CD4-positive, alpha-beta T cell treated with Interleukin-4 for 4 hours (primary cell): Measurements from ENCODE around the gene PYGO1.
"Not testable (repeated sequence)": the region's sequence is repeated elsewhere in the genome, so short reads cannot be mapped to it uniquely, and the experiment has no call there.

Experiments
- DNase-seq: peaks from one replicate; pipeline ENCODE4 v3.0.0-alpha.2; 2020

Gene PYGO1, protein sequence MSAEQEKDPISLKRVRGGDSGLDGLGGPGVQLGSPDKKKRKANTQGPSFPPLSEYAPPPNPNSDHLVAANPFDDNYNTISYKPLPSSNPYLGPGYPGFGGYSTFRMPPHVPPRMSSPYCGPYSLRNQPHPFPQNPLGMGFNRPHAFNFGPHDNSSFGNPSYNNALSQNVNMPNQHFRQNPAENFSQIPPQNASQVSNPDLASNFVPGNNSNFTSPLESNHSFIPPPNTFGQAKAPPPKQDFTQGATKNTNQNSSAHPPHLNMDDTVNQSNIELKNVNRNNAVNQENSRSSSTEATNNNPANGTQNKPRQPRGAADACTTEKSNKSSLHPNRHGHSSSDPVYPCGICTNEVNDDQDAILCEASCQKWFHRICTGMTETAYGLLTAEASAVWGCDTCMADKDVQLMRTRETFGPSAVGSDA

DNA sequence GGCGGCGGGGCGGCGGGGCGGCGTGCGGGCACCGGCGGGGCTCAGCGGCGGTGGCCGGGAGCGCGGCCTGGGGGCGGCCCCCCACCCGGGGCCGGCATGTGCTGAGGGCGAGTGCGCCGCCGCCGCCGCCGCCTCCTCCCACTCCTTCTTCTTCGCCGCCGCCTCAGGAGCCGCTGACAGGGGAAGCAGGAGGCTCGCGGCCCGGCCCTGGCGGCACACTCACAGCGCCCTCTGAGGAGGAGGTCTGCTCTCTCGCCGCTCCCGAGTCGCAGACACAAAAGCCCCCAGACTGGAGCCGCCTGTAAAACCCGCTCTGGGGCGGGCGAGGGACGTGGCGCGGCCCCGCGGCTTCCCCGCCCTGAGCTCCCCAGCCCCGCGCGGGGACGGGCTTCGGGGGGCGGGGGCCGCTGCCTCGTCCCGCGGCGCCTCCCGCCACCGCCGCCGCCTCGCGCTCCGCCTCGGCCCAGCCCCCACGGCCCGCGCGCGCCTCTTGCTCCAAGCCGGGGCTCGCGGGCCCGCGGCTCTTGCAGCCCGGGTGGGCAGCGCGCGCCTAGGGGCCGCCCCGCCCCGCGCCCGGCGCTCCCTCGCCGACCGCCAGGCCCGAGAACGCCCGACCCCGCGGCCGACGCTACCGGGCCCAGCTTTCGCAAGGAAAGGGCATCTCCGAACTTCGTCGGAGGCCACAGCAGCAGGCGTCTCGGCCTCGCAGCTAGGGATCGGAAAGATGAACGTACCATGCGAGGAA is at the start of gene PYGO1:
TSS of gene PYGO1 (minus strand) at position 276 of the 745 bp plus-strand sequence. CDS start 462 bp downstream, outside the sequence.
- peak; percentile 2 for DNase-seq

DNA sequence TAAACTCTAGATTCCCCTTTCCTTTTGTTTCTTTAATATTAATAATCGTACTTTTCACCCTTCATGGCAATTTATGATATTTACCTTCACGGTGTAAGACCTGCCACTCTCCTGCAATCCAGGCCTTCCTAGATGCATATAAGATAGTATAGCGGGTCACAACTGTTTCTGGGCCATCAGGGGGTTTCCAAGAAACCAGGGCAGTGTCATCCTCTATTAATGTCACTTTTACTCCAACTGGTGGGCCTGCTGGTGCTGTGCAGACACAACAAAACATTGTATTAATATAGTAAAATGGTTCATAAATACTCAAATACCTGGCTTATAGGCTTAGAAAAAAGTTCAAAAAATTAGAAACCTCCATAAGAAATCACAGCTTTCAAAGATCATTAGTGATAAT is 48.9 kb upstream of the PYGO1 start:
- DNase-seq: no peak

DNA sequence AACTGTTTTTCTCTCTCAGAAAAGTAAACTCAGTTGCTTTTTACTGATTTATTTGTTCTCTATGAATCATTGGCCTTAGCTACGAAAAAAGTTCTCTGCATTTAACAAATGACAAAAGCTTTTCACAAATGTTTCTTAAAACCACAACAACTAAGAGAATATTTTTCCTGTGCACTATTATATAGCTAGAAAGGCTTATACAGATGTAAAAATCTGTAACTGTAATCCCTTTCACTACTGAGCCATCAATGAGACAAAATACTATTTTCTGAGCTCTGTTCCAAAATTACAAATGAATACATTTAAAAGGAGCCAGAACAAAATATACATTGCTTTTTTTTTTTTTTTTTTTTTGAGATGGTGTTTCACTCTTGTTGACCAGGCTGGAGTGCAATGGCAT is 45.6 kb upstream of the PYGO1 start:
- DNase-seq: no peak

DNA sequence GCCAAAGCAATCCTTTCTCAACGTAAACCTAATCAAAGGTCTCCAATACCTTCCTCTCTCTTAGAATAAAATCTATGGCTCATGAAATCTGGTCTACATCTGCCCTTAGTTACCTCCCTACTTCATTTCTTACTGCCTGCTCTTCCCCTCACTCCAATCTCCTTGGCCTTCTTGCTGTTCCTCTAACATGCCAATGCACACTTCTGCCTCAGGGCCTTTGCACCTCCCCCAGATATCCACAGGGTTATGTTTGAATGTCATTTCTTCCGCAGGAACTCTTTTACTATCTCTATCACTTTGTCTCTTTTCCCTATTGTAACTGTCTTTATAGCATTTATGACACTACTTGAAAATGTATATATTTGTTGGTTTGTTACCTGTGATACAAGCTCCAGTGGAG is 44.3 kb upstream of the PYGO1 start:
- DNase-seq: no peak

DNA sequence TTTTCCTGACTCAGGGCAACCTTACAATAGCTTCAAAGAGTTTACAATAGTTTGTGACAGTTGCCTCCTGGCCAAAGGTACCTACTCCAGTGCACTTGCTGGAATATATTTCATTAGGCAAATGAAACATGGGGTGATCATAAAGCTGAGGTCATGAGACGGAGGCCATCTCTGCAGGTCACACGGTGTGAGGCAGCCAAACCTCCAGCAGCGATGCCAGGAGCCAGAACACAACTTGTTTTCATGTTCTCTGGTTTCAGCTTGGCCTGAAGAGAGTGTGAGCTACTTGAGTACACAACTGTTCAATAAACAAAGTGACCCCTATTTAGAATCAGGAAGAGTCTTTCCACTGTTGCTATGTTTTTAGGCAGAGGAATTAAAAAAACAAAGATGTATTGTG is 42.7 kb upstream of the PYGO1 start:
- no peak for DNase-seq

DNA sequence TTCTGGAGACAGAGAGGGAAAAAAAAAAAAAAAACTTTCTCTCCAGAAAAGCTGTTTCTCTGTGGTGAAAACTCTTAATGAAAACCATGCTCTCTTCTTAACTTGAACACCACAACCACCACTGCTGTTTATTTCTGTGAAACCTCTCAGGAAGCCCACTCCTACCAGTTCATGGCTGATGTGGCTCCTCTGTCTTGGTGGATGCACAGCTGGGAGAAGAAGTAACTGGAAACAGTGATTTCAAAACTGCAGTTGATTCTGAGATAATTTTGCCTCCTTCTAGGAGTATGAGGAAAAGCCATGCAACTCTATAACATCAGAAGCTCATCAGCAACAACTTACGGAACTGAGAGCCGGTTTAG is 40.2 kb upstream of the PYGO1 start:
- DNase-seq: no peak

DNA sequence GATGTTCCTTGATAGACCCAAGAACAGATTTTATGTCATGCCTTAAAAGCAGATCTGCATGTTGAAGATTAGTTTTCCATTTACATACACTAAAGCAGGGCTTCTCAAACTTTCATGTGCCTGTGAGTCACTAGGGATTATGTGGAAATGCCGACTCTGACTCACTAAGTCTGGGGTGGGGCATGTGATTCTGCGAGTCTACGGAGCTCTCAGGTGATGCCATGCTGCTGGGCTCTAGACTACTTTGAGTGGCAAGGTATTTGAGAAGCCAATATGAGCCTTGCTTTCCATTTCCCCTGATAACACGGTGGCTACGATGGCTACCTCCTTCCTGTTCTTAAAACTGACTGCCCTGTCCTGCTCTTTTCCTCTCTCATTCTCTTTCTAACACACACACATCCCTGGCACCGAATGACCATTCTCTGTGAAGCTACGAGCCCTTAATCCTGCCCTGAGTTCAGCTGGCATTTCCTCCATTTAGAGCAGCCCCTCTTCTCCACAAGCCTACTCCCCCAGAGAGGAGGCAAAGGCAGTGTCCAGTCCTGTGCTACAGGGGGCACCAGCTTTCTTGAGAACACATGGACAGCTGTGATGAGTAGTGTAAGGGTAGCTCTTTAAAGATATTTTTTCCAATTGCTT is 39.7 kb upstream of the PYGO1 start:
- no peak for DNase-seq

DNA sequence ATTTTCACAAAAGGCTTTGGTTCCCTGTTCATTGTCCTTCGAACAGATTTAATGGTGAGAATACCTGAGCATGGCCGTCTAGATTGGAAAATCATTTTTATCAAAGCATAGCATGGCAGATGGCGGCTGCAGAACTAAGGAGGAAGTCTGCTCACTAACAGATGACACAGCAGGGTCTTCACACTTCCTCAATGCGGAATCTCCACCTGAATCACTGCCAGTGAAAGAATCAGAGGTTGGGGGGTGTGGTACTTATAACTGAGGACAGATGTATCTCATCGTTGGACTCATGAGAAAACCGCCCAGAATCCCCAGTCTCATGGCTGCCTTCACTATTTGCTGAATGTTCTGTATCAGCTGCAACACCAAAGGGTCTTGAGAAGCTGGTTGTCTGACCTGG is 31.6 kb upstream of the PYGO1 start:
- no peak for DNase-seq

DNA sequence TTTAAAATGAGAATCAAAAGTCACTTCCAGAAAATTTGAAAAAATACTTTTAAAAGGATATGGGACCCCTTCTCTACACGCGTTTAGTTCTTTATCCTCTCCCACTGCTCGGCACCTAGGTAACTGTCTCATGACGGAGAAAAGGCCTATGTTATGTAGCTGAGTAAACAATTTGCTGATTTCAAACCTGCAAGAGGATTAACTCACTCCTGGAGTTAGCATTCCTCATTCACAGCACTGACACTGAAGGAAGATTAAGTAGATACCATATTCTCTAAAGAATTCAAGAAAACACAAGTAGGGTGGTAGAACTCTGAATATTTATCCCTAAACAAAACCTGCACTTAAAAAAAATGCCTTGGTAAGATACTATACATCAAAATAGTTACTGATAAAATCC is 30.2 kb upstream of the PYGO1 start:
- no peak for DNase-seq

DNA sequence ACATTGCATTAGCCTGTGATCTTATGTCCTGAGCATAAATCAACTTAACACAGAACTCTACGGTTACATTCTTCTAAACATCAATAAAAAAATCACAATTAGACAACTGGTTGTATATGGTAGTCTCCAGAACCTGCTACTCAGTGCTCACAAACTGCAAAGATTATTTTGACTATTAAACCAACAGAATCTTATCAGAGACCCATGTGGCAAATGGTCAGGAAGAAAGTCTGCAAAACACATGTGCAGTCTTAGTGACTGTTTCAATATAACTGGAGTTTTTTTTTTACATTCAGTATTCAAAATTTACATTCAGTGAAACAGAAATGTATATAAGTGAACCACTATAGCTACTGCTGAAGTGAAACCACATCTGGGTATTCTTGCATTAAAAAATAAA is 27.3 kb upstream of the PYGO1 start:
- no peak for DNase-seq

DNA sequence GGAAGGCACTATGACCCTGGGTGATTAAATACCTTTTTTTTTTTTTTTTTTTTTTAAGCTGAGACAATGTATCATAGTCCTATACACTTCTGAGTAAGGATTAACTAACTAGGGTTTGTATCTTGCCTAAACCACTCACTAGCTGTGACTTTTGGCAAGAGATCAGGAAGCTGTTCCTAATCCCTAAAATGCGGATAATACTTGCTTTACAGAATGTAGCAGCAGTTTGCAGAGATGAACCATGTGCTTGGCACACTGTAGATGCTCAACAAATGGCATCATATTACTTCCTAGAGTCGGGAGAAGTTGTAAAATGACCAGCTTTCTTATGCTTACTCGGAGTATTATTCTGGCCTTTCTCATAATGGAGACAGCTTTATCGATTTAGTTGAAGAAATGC is 25.6 kb upstream of the PYGO1 start:
- DNase-seq: no peak

DNA sequence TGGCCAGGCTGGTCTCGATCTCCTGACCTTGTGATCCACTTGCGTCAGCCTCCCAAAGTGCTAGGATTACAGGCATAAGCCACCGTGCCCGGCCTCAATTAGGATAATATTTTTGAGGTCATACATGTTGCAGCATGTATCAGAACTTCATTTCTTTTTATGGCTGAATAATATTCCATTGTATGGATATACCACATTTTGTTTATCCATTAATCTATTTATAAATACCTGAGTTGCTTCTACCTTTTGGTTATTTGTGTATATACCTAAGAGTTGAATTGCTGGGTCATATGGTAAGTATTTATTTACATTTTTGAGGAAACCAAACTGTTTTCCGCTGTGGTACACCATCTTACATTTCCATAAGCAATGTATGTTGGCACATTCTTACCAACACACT is 18.1 kb upstream of the PYGO1 start:
- DNase-seq: no peak

DNA sequence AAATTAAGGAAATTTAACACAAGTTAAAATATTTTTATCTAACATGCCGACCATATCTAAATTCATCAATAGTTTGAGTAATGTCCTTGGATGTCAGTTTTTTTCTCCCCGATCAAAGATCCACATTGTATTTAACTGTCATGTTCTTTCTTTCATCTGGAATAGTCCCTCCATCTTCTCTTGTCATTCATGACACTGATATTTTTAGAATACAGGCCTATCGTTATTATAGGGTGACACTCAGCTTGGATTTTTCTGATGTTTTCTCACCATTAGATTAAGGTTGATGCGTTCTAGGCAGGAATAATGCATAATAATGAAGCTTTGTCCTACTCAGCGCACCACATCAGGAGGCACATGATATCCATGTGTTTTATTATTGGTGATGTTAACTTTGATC is 13.2 kb upstream of the PYGO1 start:
- DNase-seq: no peak

DNA sequence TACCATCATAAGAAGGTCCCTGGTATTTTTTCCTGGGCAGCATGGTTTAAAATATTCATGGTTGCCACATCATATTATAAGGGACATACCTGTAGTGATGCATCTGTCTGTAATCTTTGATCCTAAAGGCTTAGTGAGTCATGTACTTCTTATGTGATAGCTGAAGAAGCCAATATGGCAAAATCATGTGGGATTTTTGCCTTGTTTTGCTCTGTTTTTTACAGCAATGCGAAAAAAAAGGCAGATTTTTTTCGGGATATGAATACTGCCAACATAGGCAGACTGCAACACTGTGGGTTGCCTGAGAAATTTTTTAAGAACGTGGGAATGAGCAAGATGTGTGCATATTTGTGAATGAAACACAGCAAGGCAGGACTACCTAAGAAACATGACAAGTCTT is 11.3 kb upstream of the PYGO1 start:
- no peak for DNase-seq

DNA sequence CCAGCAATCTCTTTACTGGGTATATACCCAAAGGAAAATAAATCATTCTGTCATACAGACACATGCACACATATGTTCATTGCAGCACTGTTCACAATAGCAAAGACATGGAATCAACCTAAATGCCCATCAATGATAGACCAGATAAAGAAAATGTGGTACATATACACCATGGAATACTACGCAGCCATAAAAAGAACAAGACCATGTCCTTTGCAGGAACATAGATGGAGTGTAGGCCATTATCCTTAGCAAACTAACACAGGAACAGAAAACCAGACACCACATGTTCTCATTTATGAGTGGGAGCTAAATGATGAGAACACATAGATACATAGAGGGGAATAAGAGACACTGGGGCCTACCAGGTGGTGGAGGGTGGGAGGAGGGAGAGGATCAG is 4.9 kb upstream of the PYGO1 start:
- DNase-seq: not testable (repeated sequence)

DNA sequence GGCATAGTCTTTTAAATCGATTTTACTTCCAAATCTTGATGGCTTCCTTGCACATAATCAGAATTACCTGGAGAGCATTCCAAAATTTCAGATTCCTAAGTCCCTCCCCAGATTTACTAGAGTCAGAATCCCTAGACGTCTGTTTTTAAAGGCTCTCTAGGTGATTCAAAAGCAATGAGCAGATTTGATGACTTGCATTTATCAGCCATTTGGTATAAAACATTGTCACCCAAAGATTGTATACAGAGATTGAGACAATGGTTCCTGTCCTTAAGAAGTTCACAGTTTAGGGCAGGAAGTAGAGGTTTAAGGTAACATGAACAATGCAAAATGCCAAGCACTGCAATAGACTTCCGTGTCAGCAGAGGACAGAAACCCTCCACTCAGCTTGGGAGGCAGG is 2.6 kb upstream of the PYGO1 start:
- no peak for DNase-seq

DNA sequence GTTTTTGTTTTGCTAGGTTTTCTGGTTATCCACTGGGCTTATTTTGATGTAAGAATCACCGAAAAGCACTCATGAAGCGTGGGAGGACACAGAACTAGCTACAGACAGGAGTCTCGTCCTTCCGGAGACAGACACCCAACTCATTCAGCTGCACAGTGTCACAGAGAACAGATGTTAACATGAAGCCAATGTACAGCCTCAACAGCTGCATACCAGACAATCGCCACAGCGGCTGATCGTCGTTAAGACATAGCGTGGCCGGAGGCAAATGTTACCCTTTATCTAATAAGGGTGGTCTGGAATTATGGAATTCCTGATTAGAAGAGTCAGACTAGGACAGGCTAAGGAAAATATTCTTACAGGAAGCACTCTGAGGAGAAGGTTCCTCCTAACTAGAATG is 1.1 kb upstream of the PYGO1 start:
- DNase-seq: no peak

DNA sequence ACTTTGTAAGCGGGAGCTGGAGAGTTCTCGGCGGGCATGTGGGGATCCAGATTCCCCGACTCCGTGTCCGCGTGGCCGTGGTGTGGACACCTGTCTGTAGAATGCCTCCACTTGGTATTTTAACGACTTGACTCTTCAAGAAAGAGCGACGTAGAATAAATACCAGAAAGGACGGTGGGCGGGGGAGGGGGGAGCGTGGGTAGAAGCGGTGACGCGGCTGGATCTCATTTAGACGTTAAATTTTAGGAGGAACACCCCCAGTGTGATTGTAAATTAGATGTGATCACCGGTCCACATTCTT is 620 bp upstream of the PYGO1 start:
- DNase-seq: no peak

DNA sequence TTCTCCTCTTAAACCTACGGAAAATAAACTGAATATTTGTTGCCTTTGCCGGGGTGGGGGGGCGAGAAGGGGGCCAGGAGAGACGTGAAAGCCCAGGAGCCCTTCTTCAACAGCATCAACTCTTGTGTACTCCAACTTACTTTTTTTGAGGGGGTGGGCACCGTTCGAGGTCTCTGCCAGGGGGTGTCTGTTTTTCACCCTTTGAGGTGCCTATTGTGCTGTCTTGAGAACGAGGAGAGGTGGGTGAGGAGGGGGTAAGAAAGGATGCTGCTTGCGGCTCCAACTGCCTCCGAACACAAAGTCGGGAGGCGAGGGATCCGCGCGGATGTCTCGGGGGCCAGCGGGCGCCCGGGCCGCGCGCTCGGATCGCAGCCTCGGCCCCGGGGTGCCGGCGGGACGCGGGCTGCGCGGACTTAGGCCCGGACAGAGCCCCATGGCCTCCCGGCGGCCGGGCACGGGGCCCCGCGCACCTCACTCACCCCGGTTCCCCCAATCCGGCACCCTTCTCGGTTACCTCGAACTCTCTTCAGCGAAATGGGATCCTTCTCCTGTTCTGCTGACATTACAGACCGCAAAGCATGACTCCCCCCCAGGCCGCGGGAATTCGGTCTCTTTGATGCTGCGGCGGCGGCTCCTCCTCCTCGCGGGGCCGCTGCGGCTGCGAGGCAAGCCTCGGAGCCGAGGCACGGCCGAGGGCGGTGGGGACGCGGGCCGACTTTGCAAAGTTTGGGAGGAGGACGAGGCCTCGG is 650 bp downstream of the PYGO1 start:
- DNase-seq: no peak

DNA sequence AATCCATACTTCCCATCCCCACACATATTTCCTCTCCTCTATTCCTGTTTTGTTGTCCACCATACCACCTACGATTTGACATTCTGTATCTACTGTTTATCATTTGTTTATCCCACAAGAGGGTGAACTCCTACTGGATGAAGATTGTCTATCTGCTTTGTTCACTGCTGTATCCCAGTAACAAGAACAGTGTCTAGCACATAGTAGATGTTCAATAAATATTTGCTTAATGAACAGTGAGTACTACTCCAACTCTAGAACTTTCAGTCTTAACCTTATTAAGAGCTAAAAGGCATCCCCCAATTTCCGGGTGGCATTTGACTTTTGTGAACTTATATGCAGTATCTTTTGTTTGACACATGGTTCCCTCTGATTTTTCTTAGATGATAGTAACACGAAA is 1.3 kb downstream of the PYGO1 start:
- no peak for DNase-seq

DNA sequence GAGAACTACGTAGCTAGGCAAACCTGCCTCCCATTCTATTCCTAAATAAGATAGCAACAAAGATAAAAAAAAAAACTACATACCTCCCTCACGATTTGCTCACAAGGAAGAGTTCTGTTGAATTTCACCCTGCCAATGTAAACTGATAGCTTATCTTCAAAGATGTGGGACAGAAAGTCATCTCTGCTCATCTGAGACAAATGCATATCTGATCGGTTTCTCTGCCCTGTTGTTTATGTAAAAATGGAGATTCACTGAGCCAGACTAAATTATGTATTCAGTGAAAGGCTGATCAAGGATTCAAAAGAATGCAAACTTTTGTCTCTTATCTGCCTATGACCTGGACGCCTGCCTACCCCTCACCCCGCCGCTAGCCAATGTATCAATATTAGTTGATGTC is 11.2 kb downstream of the PYGO1 start:
- no peak for DNase-seq

DNA sequence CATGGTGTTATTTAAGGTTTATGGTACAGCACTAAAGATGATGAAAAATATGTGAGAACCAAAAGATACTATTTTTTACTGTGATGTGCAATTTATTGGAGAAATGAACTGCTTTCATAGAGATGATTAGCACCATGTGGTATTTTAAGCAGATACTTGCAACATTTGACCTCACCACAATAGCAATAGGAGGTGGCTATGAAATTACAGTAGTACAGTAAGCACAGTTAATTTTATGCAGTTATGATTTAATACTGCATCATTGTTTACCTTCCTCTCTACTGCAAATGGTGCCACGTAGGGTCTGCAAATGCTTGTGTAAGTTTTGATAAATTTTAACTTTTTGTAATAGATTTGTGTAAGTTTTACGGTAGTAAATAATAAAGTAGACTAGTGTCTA is 14.0 kb downstream of the PYGO1 start:
- DNase-seq: no peak

DNA sequence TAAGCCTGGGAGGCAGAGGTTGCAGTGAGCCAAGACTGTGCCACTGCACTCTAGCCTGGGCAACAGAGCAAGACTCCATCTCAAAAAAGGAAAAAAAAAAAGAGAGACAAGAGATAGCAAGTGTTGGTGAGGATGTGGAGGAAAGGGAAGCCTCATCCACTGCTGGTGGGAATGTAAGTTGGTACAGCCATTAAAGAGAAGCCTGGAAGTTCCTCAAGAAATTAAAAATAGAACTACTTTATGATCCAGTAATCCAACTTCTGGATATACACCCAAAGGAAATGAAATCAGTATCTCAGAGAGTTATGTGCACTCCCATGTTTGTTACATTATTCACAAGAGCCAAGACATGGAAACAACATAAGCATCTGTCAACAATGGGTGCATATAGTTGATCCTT is 14.9 kb downstream of the PYGO1 start:
- DNase-seq: no peak
